ENCODE data around the gene CSRP2.

The CSRP2 gene

GRCh38 chr12:76863005-76863670 lies 15.7 kb downstream of the CSRP2 start:
- DNase-seq, result no peak

- no peak for DNase-seq
Observed at GRCh38 chr12:76860256-76860655, 18.6 kb downstream of the CSRP2 start.

GRCh38 chr12:76859611-76860010 lies 19.2 kb downstream of the CSRP2 start:
- peak in 1 of 5 experiments; percentile 26 for DNase-seq

- DNase-seq, result no peak
Observed at GRCh38 chr12:76856018-76856644, 22.7 kb downstream of the CSRP2 start.

GRCh38 chr12:76855271-76855670 lies 23.5 kb downstream of the CSRP2 start:
- no peak for DNase-seq

GRCh38 chr12:76852106-76852505 lies 26.7 kb downstream of the CSRP2 start:
- DNase-seq, result no peak

GRCh38 chr12:76848132-76848531 lies 30.7 kb downstream of the CSRP2 start:
- DNase-seq, result no peak

GRCh38 chr12:76847260-76847659 lies 31.6 kb downstream of the CSRP2 start:
- no peak for DNase-seq

- DNase-seq, result no peak
Observed at GRCh38 chr12:76836633-76837032, 42.2 kb downstream of the CSRP2 start.

GRCh38 chr12:76830436-76830835 lies 48.4 kb downstream of the CSRP2 start:
- DNase-seq, result no peak

- no peak for DNase-seq
Observed at GRCh38 chr12:76820888-76821482, 57.8 kb downstream of the CSRP2 start.

GRCh38 chr12:76813972-76814371 lies 64.8 kb downstream of the CSRP2 start:
- DNase-seq, result no peak

GRCh38 chr12:76813265-76813664 lies 65.6 kb downstream of the CSRP2 start:
- DNase-seq, result no peak

GRCh38 chr12:76811976-76812375 lies 66.8 kb downstream of the CSRP2 start:
- no peak for DNase-seq

- DNase-seq, result no peak
Observed at GRCh38 chr12:76810671-76811419, 68.0 kb downstream of the CSRP2 start.
